Measurements from ENCODE around the gene TAAR6. TPM values are rescaled to one million over a fixed set of nuclear protein-coding genes. Genes with fewer than 3 reads are reported as not detected.
"Not testable (repeated sequence)": the region's sequence is repeated elsewhere in the genome, so short reads cannot be mapped to it uniquely, and the experiment has no call there.

The TAAR6 gene, protein sequence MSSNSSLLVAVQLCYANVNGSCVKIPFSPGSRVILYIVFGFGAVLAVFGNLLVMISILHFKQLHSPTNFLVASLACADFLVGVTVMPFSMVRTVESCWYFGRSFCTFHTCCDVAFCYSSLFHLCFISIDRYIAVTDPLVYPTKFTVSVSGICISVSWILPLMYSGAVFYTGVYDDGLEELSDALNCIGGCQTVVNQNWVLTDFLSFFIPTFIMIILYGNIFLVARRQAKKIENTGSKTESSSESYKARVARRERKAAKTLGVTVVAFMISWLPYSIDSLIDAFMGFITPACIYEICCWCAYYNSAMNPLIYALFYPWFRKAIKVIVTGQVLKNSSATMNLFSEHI
- total RNA-seq (not detected), polyA plus RNA-seq (not detected)
- long read RNA-seq, donor 1: 0 reads
- long read RNA-seq, donor 2: 0 reads

DNA sequence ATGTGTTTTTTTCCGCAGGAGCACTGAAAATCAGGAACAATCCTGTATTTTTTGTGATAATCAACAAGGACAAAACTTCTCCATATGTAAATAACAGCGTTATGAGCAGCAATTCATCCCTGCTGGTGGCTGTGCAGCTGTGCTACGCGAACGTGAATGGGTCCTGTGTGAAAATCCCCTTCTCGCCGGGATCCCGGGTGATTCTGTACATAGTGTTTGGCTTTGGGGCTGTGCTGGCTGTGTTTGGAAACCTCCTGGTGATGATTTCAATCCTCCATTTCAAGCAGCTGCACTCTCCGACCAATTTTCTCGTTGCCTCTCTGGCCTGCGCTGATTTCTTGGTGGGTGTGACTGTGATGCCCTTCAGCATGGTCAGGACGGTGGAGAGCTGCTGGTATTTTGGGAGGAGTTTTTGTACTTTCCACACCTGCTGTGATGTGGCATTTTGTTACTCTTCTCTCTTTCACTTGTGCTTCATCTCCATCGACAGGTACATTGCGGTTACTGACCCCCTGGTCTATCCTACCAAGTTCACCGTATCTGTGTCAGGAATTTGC is at the start of gene TAAR6:
Gene TAAR6, plus strand, starts transcription at position 102 of the 557 bp plus-strand sequence. Its CDS starts 0 bp downstream, at position 102.
- H3K27ac ChIP-seq (ENCODE audit: low read depth in 1 of 2, low read length in 2 of 2): no peak within 1 kb of the TSS
- H3K9me3 ChIP-seq (ENCODE audit: control insufficient read depth, low read length): no peaks in the 10 kb centered on the region
- intact Hi-C loops (cut with DNase I): no loop called here
- ATAC-seq (ENCODE audit: low FRiP score): no peak
- 70 to 73% methylated on average over 15 of the region's 15 CpGs for WGBS, 2 donors
- H3K4me3 ChIP-seq (ENCODE audit: low read length in 2 of 2): no peak within 1 kb of the TSS
- H3K27me3 ChIP-seq (ENCODE audit: control insufficient read depth in 1 of 2, insufficient read depth in 2 of 2, low read length in 1 of 2): no peaks in the 10 kb centered on the region
- DNase-seq: no peak
- no peaks in the 10 kb centered on the region for H3K36me3 ChIP-seq (ENCODE audit: control insufficient read depth in 1 of 2, insufficient read depth in 2 of 2, low read length in 1 of 2)
- no peaks in the 10 kb centered on the region for H3K4me1 ChIP-seq (ENCODE audit: control insufficient read depth in 1 of 2, insufficient read depth in 2 of 2, low read length in 2 of 2)

DNA sequence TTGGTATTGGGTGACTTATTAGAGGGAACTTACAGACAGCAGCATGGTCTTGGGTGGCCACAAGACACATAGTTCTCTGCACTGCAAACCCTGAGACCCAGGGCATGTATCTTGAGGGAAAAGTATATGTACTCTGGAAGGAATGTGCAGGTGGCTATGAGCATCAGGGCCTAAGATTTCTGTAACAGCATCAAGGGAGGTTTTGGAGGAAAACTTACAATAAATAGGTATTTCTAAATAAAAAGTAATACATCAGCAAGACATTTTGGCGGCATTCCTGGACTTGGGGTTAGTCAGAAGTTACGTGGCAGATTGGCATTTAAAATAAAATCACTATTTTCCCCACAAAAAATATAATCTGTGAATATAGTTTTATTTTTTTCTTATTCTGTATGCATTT is 49.2 kb upstream of the TAAR6 start:
- Histone ChIP-seq H3K27me3 (ENCODE audit: control insufficient read depth in 1 of 2, insufficient read depth in 2 of 2, low read length in 1 of 2) (no peaks in the 10 kb centered on the region), H3K9me3 (ENCODE audit: control insufficient read depth, low read length) (no peaks in the 10 kb centered on the region), H3K27ac (ENCODE audit: low read depth in 1 of 2, low read length in 2 of 2) (no peak overlapping the region), H3K4me3 (ENCODE audit: low read length in 2 of 2) (no peak overlapping the region), H3K36me3 (ENCODE audit: control insufficient read depth in 1 of 2, insufficient read depth in 2 of 2, low read length in 1 of 2) (no peaks in the 10 kb centered on the region), H3K4me1 (ENCODE audit: control insufficient read depth in 1 of 2, insufficient read depth in 2 of 2, low read length in 2 of 2) (peaks cover 0 to under 1% of the 10 kb centered on the region in 2 donors)
- intact Hi-C loops (cut with DNase I): no loop called here
- 31 to 41% methylated on average over 2 of the region's 2 CpGs for WGBS, 2 donors
- DNase-seq (no peak), ATAC-seq (ENCODE audit: low FRiP score) (no peak)

DNA sequence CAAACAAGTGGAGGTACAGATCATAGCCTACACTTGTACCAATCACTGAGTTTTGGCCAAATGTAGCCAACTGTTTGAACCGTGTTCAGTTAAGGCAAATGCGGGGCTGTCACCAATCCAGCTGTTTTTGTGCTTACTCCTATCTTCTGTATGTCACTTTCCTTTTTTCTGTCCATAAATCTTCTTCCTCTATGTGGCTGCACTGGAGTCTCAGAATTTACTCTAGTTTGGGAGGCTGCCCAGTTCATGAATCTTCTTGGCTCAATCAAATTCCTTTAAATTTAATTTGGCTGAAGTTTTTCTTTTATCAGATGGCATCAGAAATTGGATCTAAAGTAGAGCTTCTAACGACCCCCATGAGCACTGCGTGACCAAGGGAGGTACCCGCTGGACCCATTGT is 45.5 kb upstream of the TAAR6 start:
- intact Hi-C loops (cut with DNase I): no loop called here
- ATAC-seq (ENCODE audit: low FRiP score) (no peak), DNase-seq (no peak)
- H3K4me1 ChIP-seq (ENCODE audit: control insufficient read depth in 1 of 2, insufficient read depth in 2 of 2, low read length in 2 of 2): no peaks in the 10 kb centered on the region
- no peaks in the 10 kb centered on the region for H3K27me3 ChIP-seq (ENCODE audit: control insufficient read depth in 1 of 2, insufficient read depth in 2 of 2, low read length in 1 of 2)
- no peak overlapping the region for H3K4me3 ChIP-seq (ENCODE audit: low read length in 2 of 2)
- no peak overlapping the region for H3K27ac ChIP-seq (ENCODE audit: low read depth in 1 of 2, low read length in 2 of 2)
- H3K9me3 ChIP-seq (ENCODE audit: control insufficient read depth, low read length): no peaks in the 10 kb centered on the region
- WGBS, 2 donors: 82 to 84% methylated on average over 5 of the region's 5 CpGs
- no peaks in the 10 kb centered on the region for H3K36me3 ChIP-seq (ENCODE audit: control insufficient read depth in 1 of 2, insufficient read depth in 2 of 2, low read length in 1 of 2)

DNA sequence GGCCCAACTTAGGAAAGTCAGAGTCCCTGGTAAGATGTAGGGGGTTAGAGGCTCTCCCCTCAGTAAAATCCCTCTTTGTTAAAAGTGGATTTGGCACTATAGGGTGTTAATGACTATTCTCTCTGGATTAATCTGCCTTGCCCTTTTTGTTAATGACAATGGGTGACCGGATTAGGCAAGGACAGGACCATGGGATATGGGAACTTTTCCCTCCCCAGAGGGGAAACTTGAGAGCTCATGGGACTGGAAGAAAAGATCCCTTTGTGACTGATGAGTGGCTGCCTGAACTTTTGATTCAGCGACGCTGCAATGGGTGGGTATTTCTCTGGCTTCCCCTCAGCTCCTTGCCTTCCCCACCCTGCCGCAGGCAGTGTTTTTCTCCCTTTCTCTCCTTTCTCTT is 44.3 kb upstream of the TAAR6 start:
- no peak for DNase-seq
- Histone ChIP-seq H3K4me3 (ENCODE audit: low read length in 2 of 2) (no peak overlapping the region), H3K36me3 (ENCODE audit: control insufficient read depth in 1 of 2, insufficient read depth in 2 of 2, low read length in 1 of 2) (no peaks in the 10 kb centered on the region), H3K9me3 (ENCODE audit: control insufficient read depth, low read length) (no peaks in the 10 kb centered on the region), H3K27me3 (ENCODE audit: control insufficient read depth in 1 of 2, insufficient read depth in 2 of 2, low read length in 1 of 2) (no peaks in the 10 kb centered on the region), H3K27ac (ENCODE audit: low read depth in 1 of 2, low read length in 2 of 2) (no peak overlapping the region), H3K4me1 (ENCODE audit: control insufficient read depth in 1 of 2, insufficient read depth in 2 of 2, low read length in 2 of 2) (peaks cover 0 to 1% of the 10 kb centered on the region in 2 donors)
- intact Hi-C loops (cut with DNase I): no loop called here
- WGBS, 2 donors: 89 to 91% methylated on average over 4 of the region's 4 CpGs
- no peak for ATAC-seq (ENCODE audit: low FRiP score)

DNA sequence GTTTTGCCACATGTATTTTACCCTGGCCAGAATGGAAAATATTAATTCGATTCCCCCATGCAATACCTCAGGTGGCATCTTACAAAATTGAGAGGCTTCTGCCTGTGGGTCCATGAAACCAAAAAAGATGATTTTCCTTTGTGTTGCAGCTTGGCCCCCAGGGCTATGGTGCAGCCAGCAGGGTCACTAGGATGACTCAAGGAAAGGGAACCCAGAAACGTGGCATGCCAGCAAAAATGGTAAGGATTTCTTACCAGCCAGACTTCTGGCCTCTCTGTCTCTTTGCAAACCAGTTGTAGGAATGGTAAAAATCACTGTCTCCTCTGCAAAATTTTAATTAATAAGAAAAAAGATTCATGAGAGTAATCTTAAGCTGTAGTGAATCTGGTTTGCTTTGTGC is 43.7 kb upstream of the TAAR6 start:
- Histone ChIP-seq H3K4me3 (ENCODE audit: low read length in 2 of 2) (no peak overlapping the region), H3K9me3 (ENCODE audit: control insufficient read depth, low read length) (no peaks in the 10 kb centered on the region), H3K27ac (ENCODE audit: low read depth in 1 of 2, low read length in 2 of 2) (no peak overlapping the region), H3K36me3 (ENCODE audit: control insufficient read depth in 1 of 2, insufficient read depth in 2 of 2, low read length in 1 of 2) (no peaks in the 10 kb centered on the region), H3K4me1 (ENCODE audit: control insufficient read depth in 1 of 2, insufficient read depth in 2 of 2, low read length in 2 of 2) (peaks cover 0 to 1% of the 10 kb centered on the region in 2 donors), H3K27me3 (ENCODE audit: control insufficient read depth in 1 of 2, insufficient read depth in 2 of 2, low read length in 1 of 2) (no peaks in the 10 kb centered on the region)
- ATAC-seq (ENCODE audit: low FRiP score) (no peak), DNase-seq (no peak)
- intact Hi-C loops (cut with DNase I): no loop called here
- WGBS, 2 donors: 76 to 80% methylated on average over 2 of the region's 2 CpGs

DNA sequence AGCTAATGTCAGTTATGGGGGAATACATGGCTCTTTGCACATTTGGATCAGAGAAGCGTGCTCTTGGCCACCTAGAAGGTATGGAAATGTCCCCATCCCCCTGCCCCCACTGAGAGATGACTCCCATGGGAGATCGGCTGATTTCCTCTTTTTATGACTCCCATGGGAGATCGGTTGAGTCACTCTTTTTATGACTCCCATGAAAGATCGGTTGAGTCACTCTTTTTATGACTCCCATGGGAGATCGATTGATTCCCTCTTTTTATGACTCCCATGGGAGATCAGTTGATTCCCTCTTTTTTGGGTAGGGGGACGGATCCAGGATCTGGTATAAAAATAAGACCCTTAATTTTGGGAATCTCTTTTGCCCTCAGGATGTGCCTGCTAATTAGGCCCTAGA is 42.3 kb upstream of the TAAR6 start:
- Histone ChIP-seq H3K4me1 (ENCODE audit: control insufficient read depth in 1 of 2, insufficient read depth in 2 of 2, low read length in 2 of 2) (peaks cover 0 to 1% of the 10 kb centered on the region in 2 donors), H3K27ac (ENCODE audit: low read depth in 1 of 2, low read length in 2 of 2) (no peak overlapping the region), H3K36me3 (ENCODE audit: control insufficient read depth in 1 of 2, insufficient read depth in 2 of 2, low read length in 1 of 2) (no peaks in the 10 kb centered on the region), H3K4me3 (ENCODE audit: low read length in 2 of 2) (no peak overlapping the region), H3K27me3 (ENCODE audit: control insufficient read depth in 1 of 2, insufficient read depth in 2 of 2, low read length in 1 of 2) (no peaks in the 10 kb centered on the region), H3K9me3 (ENCODE audit: control insufficient read depth, low read length) (no peaks in the 10 kb centered on the region)
- WGBS, 2 donors: 77 to 81% methylated on average over 6 of the region's 6 CpGs
- no peak for ATAC-seq (ENCODE audit: low FRiP score)
- intact Hi-C loops (cut with DNase I): no loop called here
- DNase-seq: no peak

DNA sequence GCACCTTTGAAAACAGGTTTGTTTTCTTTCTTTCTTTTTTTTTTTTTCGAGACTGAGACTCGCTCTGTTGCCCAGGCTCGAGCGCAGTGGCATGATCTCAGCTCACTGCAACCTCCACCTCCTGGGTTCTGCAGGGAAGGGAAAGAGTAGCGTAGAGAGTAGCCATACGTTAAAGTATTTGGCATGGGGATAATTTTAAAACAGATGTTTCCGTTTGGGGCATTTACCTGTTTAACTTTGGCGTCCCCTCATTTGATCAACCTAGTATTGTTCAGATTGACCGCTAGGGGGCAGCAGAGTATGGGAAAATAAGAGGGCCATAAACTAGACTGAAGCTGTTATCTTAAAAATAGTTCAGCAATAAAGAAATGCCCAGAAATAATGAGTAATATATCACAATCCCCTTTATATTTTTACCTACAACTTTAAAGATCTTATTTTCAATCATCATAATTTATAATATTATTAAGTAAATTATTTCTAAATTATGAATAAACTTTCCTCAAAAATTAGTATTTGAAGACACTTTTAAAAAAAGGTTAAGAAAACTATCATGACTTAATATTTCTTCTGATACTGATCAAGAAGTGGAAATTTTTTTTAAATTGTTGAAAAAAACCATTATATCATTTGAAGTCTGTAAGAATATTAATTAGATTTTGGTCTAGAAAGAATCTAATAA is 39.7 kb upstream of the TAAR6 start:
- Histone ChIP-seq H3K27ac (ENCODE audit: low read depth in 1 of 2, low read length in 2 of 2) (no peak overlapping the region), H3K27me3 (ENCODE audit: control insufficient read depth in 1 of 2, insufficient read depth in 2 of 2, low read length in 1 of 2) (no peaks in the 10 kb centered on the region), H3K9me3 (ENCODE audit: control insufficient read depth, low read length) (no peaks in the 10 kb centered on the region), H3K4me3 (ENCODE audit: low read length in 2 of 2) (no peak overlapping the region), H3K4me1 (ENCODE audit: control insufficient read depth in 1 of 2, insufficient read depth in 2 of 2, low read length in 2 of 2) (peaks cover 0 to 1% of the 10 kb centered on the region in 2 donors), H3K36me3 (ENCODE audit: control insufficient read depth in 1 of 2, insufficient read depth in 2 of 2, low read length in 1 of 2) (no peaks in the 10 kb centered on the region)
- intact Hi-C loops (cut with DNase I): loop anchor here in 1 of 2 donors (10.0 kb wide), 1 partner anchor 264 kb away; the partner anchor contains the start of gene SLC18B1
- 11 to 21% methylated on average over 9 of the region's 9 CpGs for WGBS, 2 donors
- peak; percentile 87 for ATAC-seq (ENCODE audit: low FRiP score)
- DNase-seq: peak in 1 of 2 donors; percentile 59

DNA sequence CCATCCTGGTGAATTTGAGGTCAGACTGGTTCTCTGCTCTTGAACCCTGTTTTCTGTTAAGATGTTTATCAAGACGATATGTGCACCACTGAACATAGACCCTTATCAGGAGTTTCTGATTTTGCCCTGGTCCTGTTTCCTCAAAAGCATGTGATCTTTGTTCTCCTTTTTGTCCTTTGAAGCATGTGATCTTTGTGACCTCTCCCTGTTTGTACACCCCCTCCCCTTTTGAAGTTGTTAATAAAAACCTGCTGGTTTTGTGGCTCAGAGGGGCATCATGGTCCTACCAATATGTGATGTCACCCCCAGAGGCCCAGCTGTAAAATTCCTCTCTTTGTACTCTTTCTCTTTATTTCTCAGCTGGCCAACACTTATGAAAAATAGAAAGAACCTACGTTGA is 35.6 kb upstream of the TAAR6 start:
- DNase-seq; H3K4me1 ChIP-seq (ENCODE audit: control insufficient read depth in 1 of 2, insufficient read depth in 2 of 2, low read length in 2 of 2); H3K9me3 ChIP-seq (ENCODE audit: control insufficient read depth, low read length); H3K4me3 ChIP-seq (ENCODE audit: low read length in 2 of 2); H3K36me3 ChIP-seq (ENCODE audit: control insufficient read depth in 1 of 2, insufficient read depth in 2 of 2, low read length in 1 of 2); H3K27ac ChIP-seq (ENCODE audit: low read depth in 1 of 2, low read length in 2 of 2); ATAC-seq (ENCODE audit: low FRiP score); H3K27me3 ChIP-seq (ENCODE audit: control insufficient read depth in 1 of 2, insufficient read depth in 2 of 2, low read length in 1 of 2): not testable (repeated sequence)
- intact Hi-C loops (cut with DNase I): loop anchor here in 1 of 2 donors (10.0 kb wide), 1 partner anchor 260 kb away; the partner anchor contains the start of gene SLC18B1
- 93% methylated on average over 2 of the region's 2 CpGs for WGBS, 2 donors
